ENCODE measurements around the gene DCLK2. TPM values are rescaled to one million over a fixed set of nuclear protein-coding genes. Genes with fewer than 3 reads are reported as not detected.

DCLK2 gene
- total and polyA plus RNA-seq, 2 donors (not counting 1 experiment from before 2014, with no cell fraction given) = 0.91 to 3.3 TPM

DNA sequence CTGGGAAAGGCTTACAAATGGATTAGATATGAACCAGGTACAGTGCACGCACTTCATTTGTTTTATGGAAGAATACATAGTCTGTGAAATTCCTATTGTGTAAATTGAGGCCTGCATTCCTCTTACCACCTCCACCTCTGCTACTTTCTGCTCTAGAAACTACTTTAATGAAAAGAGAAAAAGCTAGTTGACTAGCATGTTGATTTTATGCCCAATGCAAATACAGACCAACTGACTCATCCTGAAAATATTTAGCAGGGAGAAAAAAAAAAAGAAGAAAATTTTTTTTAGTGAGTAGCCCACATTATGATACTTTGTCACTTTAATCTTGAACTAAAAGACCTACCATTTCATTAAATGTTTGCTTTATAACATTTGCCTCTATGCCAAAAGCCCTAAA lies 41.2 kb downstream of the DCLK2 start:
- ChIA-PET CTCF (no interaction called here), POLR2A (no interaction called here)
- H3K9me3 ChIP-seq (ENCODE audit: control extremely low read depth in 1 of 3, control insufficient read depth in 2 of 3, insufficient read depth in 1 of 3, low read length in 2 of 3) = peaks cover 0 to 9% (median 5%) of the 10 kb centered on the region in 3 donors
- no peak overlapping the region for H3K4me3 ChIP-seq (ENCODE audit: control extremely low read depth in 1 of 5, extremely low read depth in 1 of 5, insufficient read depth in 1 of 5, low read depth in 2 of 5, low read length in 4 of 5)
- intact Hi-C loops (cut with micrococcal nuclease) = no loop called here
- no peaks in the 10 kb centered on the region for H3K36me3 ChIP-seq (replicated peaks in 1 of 2; ENCODE audit: control extremely low read depth in 1 of 2, control insufficient read depth in 1 of 2, extremely low read depth in 1 of 2, insufficient read depth in 2 of 2, low read length in 1 of 2)
- H3K4me3 Mint-ChIP-seq = no peak overlapping the region
- H3K4me2 ChIP-seq (replicated peaks; ENCODE audit: low read depth, low read length, poor library complexity, severe bottlenecking) = no peak overlapping the region
- peaks cover 6 to 11% of the 10 kb centered on the region in 2 donors for H3K4me1 ChIP-seq (ENCODE audit: control insufficient read depth in 2 of 2, insufficient read depth in 2 of 2, low read length in 2 of 2)
- H3K27me3 ChIP-seq (replicated peaks in 1 of 4; ENCODE audit: control extremely low read depth in 1 of 4, control insufficient read depth in 3 of 4, insufficient read depth in 4 of 4, low read length in 3 of 4) = no peaks in the 10 kb centered on the region
- no peaks in the 10 kb centered on the region for H3K79me2 ChIP-seq (ENCODE audit: control insufficient read depth, insufficient read depth, low read length)
- no peaks in the 10 kb centered on the region for H4K20me1 ChIP-seq (ENCODE audit: control insufficient read depth, insufficient read depth, low read length, poor library complexity, severe bottlenecking)
- H3K27me3 Mint-ChIP-seq = peaks cover 3% of the 10 kb centered on the region
- H3K9ac ChIP-seq (ENCODE audit: low read length) = no peak overlapping the region
- TF ChIP-seq CTCF (IDR thresholded peaks at IDR 0.05) = no peak
- TF ChIP-seq EZH2 (IDR thresholded peaks at IDR 0.05; ENCODE audit: borderline replicate concordance, insufficient read depth, low read depth, low read length, poor library complexity, severe bottlenecking) = no peak
- peaks cover 5% of the 10 kb centered on the region for H3K4me1 Mint-ChIP-seq
- no peak for ATAC-seq (ENCODE audit: low read depth)
- DNase-seq = no peak
- WGBS (ENCODE audit: insufficient coverage) = no CpG with 5 or more reads among the region's 1 CpG
- no peak overlapping the region for H3K27ac ChIP-seq (ENCODE audit: low read length in 2 of 2)
- H3K27ac Mint-ChIP-seq = no peak overlapping the region
- H2AFZ ChIP-seq (ENCODE audit: insufficient read depth, low read depth, low read length, poor library complexity, severe bottlenecking) = no peak overlapping the region
- peaks cover 8% of the 10 kb centered on the region for H3K9me3 Mint-ChIP-seq (ENCODE audit: insufficient read depth)

- POLR2A ChIA-PET = no interaction called here
- CTCF ChIA-PET = interaction anchor here (1.2 kb wide), 1 partner anchor 9 kb away, joined by 3 read pairs; no protein-coding TSS in a partner anchor
- no peaks in the 10 kb centered on the region for H3K79me2 ChIP-seq (ENCODE audit: control insufficient read depth, insufficient read depth, low read length)
Observed at GRCh38 chr4:150123087-150123486, 44.8 kb downstream of the DCLK2 start.

More at GRCh38 chr4:150123087-150123486, 44.8 kb downstream of the DCLK2 start:
- Mint-ChIP-seq H3K4me1 (peaks cover 27% of the 10 kb centered on the region), H3K4me3 (no peak overlapping the region), H3K27me3 (peaks cover 2% of the 10 kb centered on the region), H3K27ac (no peak overlapping the region), H3K9me3 (ENCODE audit: insufficient read depth) (peaks cover 4% of the 10 kb centered on the region)
- H3K4me2 ChIP-seq (replicated peaks; ENCODE audit: low read depth, low read length, poor library complexity, severe bottlenecking) = no peak overlapping the region
- ATAC-seq (ENCODE audit: low read depth) = no peak
- H3K27ac ChIP-seq (ENCODE audit: low read length in 2 of 2) = no peak overlapping the region
- no peak for TF ChIP-seq CTCF (IDR thresholded peaks at IDR 0.05)
- TF ChIP-seq EZH2 (IDR thresholded peaks at IDR 0.05; ENCODE audit: borderline replicate concordance, insufficient read depth, low read depth, low read length, poor library complexity, severe bottlenecking) = no peak
- H4K20me1 ChIP-seq (ENCODE audit: control insufficient read depth, insufficient read depth, low read length, poor library complexity, severe bottlenecking) = no peaks in the 10 kb centered on the region
- no peak for DNase-seq
- no peak overlapping the region for H2AFZ ChIP-seq (ENCODE audit: insufficient read depth, low read depth, low read length, poor library complexity, severe bottlenecking)
- H3K36me3 ChIP-seq (replicated peaks in 1 of 2; ENCODE audit: control extremely low read depth in 1 of 2, control insufficient read depth in 1 of 2, extremely low read depth in 1 of 2, insufficient read depth in 2 of 2, low read length in 1 of 2) = no peaks in the 10 kb centered on the region
- peaks cover 36 to 40% of the 10 kb centered on the region in 2 donors for H3K4me1 ChIP-seq (ENCODE audit: control insufficient read depth in 2 of 2, insufficient read depth in 2 of 2, low read length in 2 of 2)
- H3K27me3 ChIP-seq (replicated peaks in 1 of 4; ENCODE audit: control extremely low read depth in 1 of 4, control insufficient read depth in 3 of 4, insufficient read depth in 4 of 4, low read length in 3 of 4) = no peaks in the 10 kb centered on the region
- intact Hi-C loops (cut with micrococcal nuclease) = no loop called here
- WGBS (ENCODE audit: insufficient coverage) = no CpG with 5 or more reads among the region's 2 CpGs
- no peak overlapping the region for H3K4me3 ChIP-seq (ENCODE audit: control extremely low read depth in 1 of 5, extremely low read depth in 1 of 5, insufficient read depth in 1 of 5, low read depth in 2 of 5, low read length in 4 of 5)
- H3K9me3 ChIP-seq (ENCODE audit: control extremely low read depth in 1 of 3, control insufficient read depth in 2 of 3, insufficient read depth in 1 of 3, low read length in 2 of 3) = peaks cover 0 to 9% (median 3%) of the 10 kb centered on the region in 3 donors
- H3K9ac ChIP-seq (ENCODE audit: low read length) = no peak overlapping the region
